NCI-H460 (cell line): ENCODE measurements around the gene ZBTB22. TPM values are rescaled to one million over a fixed set of nuclear protein-coding genes. Genes with fewer than 3 reads are reported as not detected.

Experiments
- DNase-seq: peaks from one replicate; pipeline ENCODE4 v3.0.0-alpha.2; 2016; ENCODE audit warnings: low read depth; ENCODE audit errors: extremely low read depth
- total RNA-seq: library from RNA; depleted of rRNA; stranded (reverse); fragments of >200 nt; shearing (Covaris generic); gene quantifications from 2 replicates; pipeline ENCODE4 v1.2.3, GENCODE V29; 2014

Gene ZBTB22
- total RNA-seq, 1 experiment from 2014 or later: 8.6 TPM

- DNase-seq: no peak
Observed at GRCh38 chr6:33330736-33331135, 13.2 kb upstream of the ZBTB22 start.

GRCh38 chr6:33329058-33329457 lies 11.5 kb upstream of the ZBTB22 start:
- DNase-seq: no peak

DNA sequence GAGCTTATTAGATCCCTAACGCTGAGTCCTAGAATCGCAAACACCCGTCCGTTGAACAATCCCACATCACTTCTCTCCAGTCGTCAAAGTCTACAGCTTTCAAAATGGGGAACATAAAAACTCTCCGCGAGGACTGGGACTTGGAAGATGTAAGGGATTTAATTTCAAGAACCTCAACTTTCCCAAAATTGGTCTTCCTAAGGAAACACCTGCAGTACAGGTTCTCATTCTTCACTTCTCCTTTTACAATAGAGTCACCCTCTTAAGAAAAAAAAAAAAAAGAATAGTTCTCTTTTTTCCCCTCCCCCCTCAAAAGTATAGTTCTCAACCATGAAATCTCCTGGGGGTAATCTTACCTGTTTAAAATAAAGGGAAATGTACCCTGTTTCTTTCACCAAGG lies 6.6 kb upstream of the ZBTB22 start:
- no peak for DNase-seq

- DNase-seq: no peak
Observed at GRCh38 chr6:33323623-33323948, 6.0 kb upstream of the ZBTB22 start.

DNA sequence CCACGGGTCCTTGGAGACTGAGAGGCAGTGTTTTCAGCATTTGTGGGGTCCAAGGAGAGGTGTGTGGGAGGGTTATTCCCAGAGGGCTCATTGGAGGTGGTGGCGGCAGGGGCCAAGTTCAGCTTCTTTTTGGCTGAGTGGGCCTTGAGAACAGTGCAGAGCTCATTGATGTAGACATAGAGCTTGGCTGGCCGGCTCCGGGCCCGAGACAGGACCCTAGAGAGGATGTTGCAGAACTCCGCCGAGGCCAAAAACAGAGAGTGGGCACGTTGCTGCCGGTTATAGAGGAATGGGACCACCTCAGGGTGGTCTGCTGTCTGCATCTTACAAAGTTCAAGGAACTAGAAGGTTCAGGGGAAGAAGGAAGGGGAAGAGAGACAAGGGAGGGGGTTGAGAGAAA lies 3.7 kb upstream of the ZBTB22 start:
- DNase-seq: no peak

DNA sequence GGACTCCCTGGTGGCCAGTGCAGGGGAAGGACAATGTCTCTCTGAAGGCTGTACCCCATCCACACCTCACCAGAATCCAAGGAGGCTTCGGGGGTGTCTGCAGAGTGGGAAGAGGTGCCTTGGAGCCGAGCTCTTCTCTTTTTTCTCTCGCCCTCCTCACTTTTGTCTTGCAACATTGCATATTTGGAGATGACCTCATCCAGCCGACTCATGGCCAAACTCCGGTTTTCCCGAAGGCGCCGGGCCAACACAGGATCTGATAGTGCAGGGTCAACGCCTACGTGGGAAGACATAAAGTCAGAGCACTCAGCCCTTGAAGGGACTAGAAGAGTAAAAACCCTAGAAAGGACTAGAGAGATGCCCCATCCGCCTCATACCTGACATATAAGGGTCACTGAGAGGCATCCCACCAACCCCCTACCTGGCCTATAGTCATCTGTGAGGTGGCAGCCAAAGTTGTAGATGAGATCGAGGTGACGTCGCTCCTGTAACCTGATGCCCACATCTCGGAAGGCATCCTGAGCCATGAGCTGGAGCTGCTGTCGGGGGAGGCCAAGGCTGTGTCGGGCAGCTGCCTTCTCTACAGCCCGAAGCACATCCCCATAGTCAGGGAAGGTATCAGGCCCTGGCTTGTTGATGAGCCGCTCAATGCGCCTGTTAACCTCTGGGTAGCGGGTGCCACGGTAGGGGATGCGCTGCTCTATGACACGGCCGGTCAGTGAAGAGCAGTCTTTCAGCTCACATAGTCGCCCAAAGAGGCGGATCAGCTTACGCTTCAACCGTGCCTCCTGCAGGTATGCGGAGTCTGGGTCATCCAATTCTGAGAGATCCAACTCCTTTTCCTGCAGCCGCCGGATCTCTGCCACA lies 3.0 kb upstream of the ZBTB22 start:
- no peak for DNase-seq

DNA sequence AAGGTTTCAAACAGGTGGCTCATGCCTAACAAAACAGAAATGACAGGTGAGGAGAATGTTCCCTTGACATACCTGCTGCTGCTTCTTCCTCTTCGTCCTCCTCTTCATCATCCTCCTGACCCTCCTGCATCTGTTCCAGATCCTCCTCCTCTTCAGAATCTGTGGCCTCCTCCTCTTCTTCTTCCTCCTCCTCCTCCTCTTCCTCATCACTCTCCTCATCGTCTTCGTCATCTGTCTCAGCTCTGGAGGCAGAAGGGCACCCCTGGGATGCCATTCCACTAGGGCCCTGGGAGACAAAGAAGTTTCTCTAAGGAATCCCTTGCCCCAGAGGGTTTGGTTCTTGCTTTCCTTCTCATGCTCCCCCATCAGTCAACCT lies 2.4 kb upstream of the ZBTB22 start:
- no peak for DNase-seq

- DNase-seq: no peak
Observed at GRCh38 chr6:33318426-33319073, 1.0 kb upstream of the ZBTB22 start.

DNA sequence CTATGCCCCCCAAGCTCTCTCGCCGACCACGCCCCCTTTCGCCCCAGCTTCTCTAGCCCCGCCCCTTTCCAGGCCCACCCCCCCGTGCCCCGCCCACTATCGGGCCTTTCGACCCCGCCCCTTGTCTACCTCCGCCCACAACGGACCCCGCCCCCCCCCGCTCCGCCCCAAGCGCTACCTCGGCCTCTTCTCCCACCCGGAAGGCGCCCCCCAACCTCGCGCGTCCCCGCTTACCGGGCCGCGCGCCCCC lies 200 bp downstream of the ZBTB22 start:
- DNase-seq: no peak

DNA sequence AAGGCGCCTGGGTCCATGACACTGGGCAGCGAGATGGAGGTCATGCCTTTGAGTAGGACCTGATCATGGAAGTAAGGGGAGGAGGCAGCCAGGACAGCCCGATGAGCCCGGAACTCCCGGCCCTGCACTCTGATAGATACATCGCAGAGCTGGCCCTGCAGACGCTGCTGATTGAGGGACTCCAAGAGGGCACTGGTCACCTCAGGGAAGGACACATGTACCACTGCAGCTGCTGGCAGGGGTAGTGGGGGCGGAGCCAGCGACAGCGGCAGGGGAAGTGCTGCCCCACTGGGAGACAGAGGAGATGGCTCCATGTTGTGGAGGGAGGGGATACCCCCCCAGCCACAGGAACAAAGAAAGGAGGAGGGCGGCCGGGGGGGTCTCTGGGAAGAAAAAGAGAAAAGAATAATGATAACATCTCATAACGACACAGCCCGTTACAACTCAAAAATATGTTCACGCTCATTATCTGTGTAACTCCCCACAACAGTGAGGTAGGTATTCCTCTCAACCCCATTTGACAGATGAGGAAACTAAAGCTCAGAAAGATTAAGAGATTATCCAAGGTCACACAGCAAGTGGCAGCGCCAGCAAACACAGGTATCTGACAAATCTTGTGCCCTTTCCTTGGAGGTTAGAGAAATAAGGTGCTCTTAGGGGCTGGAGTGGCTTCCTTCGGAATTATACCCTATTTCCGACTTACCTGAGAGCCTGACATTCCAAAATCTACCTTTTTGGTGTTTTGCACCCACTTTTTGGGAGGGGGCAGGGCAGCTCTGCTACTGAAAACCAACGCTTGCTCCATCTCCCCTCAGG lies 733 bp downstream of the ZBTB22 start:
- DNase-seq: no peak

- no peak for DNase-seq
Observed at GRCh38 chr6:33315793-33316602, 1.5 kb downstream of the ZBTB22 start.

DNA sequence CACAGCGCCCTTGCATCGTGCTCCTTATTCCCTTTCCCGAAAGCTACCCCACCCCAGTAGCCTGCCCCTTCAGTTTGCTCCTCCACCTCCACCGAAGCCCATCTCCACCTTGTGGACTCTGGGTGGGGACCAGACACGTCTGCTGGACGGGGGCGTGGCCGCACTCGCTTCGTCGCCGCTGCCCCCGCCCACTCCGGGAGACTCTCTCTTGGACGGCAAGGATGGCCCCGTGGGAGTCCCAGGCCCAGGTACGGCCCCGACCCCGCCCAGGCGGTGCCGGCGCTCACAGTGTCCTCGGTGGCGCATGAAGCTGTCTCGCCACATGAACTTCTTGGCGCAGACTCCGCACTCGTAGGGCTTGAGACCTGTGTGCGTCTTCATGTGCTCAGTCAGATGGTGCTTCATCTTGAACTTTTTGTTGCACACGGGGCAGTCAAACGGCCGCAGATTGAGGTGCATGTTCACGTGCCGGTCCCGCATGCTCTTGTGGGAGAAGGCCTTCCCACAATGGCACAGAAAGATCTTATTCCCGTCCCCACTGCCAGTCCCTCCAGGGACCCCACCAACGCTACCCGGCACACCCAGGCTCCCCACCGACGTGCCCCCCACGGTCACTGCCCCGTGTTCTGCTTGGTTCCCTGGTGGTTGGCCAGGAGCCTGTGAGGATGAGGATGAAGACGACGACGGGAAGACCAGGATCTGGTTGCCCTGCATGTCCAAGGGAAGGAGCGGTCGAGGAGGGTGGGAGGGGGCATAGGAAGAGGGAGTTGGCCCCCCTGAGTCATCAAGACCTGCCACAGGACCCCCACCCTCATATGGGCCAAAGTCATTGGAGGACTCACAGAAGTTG lies 2.4 kb downstream of the ZBTB22 start:
- DNase-seq: no peak

- DNase-seq: no peak
Observed at GRCh38 chr6:33314515-33314942, 3.0 kb downstream of the ZBTB22 start.

DNA sequence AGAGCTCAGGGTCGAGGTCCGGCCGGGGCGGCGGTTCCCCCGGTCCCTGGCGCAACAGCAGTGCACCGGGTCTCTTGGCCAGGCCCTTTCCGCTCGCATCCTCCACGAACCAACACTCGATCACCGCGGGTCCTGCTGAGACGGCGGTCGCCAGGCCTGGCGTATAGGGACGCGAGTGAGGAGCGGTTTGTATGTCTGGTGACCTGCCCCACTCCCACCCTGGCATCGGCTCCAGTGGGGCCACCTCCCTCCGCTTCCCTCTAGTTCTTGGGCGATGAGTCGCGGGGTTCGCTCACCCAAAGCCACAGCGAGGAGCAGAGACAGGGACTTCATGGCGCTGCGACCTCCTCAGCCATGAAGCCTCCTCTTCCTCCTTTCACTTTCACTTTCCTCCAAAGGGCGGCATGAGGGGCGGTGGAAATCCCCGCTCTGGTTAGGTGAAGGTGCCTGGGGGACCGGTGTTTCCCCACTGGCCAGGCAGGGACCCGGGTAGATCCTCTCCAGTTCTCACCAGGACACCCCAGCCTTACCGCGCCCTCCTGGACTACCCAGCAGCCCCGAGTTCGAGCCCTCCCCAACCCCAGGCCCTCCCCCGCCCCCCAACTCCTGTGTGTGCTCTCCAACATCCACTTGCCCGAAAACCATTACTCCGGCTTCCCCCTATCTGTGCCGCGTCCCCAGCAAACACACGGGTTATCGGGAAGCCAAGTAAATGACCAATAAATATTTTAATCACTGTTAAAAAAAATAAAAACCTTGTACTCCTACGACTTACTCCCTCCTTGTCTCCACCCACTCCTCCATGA lies 3.6 kb downstream of the ZBTB22 start, which contains the start of gene TAPBP:
TSS of gene TAPBP (minus strand) at position 370 of the 806 bp plus-strand sequence. CDS start at position 333, 37 bp downstream.
- no peak for DNase-seq

DNA sequence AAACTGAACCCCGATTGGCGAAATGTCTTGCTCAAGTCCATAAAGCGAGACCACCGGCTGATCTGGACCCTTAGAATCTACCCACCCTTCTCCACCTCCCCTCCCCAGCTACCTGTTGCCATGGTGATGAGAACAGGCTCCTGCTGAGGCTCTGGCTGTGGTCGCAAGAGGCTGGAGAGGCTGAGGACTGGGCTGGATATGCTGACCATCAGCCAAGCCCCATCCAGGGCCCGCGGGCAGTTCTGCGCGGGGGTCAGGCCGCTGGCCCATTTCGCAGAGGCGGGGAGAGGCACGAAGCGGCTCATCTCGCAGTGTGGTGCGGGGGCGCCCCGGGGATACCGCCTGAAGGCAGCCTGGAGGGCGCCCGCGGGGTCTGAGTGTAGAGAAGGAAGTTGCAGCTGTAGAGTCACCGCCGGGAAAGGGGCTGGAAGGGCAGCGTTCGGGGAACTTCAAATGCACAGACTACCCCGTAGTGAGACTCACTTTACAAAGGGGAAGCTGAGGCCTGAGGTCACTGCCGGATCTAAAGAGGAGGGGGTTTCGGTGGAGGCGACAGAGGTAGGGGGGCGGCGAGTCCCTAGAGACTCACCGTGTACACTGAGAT lies 4.3 kb downstream of the ZBTB22 start:
- DNase-seq: no peak

DNA sequence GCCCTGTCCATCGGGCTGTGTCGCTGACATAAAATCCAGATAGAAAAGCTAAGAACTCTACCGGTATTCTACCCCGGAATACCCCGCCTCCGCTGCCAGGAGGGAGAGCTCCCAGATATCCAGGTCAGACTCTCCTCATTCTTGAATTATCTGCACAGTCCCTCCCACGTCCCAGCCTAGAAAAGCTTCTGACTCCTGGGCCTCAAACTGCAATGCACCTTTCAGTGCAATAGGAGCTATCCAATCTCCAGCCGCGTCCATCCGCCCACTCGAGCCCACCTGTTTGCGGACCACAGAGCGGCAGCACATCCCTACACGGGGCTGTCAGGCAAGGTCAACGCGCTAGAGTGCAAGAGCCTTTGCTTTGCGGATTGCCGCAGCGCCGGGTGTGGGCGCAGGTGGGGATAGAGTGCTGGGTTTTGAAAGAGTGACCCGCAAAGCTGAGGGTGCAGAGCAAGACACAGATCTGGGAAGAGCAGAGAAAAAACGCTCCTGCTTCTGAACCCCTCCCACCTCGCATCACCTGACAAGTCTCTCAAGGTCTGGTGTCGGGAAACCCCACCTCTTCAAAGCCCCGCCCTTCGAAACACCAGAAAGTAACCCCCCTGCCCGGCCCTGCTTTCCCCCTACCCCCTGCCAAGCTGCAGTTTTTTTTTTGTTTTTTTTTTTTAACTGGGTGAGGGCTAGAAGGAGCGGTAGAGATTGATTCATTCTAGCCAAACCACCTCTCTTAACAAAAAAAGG lies 5.0 kb downstream of the ZBTB22 start:
- no peak for DNase-seq

DNA sequence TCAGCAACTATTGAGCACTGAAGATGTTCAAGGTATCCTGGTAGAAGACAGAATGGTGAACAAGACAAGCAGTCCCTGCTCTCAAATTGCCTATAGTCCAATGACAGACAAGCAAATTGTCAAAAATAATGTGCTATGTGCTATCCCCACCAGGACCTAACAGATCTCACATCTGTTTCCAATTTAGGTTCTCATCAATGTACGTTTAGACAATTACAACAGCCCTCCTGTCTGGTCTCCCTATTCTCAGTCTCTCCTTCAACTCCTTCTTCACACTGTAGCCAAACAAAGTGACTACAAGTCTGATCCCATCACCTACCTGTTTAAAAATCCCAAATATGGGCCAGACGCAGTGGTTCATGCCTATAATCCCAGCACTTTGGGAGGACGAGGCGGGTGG lies 11.2 kb downstream of the ZBTB22 start:
- DNase-seq: no peak

DNA sequence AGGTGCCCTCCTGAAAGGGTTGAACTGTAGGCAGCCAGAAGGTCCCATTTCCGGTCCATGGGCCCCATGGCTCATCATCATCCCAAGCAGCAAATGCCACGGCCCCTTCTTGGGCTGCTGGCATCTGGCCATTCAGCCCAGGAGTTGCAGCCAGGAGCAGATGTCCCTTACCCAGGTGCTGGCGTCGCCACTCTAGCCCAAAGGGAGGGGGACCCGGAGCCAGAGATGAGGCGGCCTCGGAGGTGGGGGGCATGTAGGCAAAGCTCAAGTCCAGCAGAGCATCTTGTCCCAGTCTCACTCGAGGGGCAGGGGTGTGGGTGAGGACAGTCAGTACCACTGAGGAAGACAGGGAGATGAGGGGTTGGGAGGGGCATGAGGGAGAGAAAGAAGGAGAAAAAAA lies 12.5 kb downstream of the ZBTB22 start:
- DNase-seq: no peak
